Endometrial microvascular endothelial cells (primary cell): ENCODE measurements around the gene CES2. TPM values are rescaled to one million over a fixed set of nuclear protein-coding genes. Genes with fewer than 3 reads are reported as not detected.
"Not testable (repeated sequence)": the region's sequence is repeated elsewhere in the genome, so short reads cannot be mapped to it uniquely, and the experiment has no call there.

Experiments used
- in situ Hi-C: cut with HindIII; loops from 2 replicates; pipeline ENCODE4 v1.10.0; 2017; ENCODE audit warnings: low sequenced_read_pairs, low pct_unique_long_range_greater_than_20kb; ENCODE audit errors: inconsistent ontology term
- total RNA-seq: library from RNA; depleted of rRNA; stranded (reverse); fragments of >200 nt; gene quantifications from one replicate; pipeline ENCODE4 v1.2.3, GENCODE V29; 2015; ENCODE audit errors: inconsistent ontology term

The CES2 gene
- total RNA-seq: 43.9 TPM

GRCh38 chr16:66935314-66936011 is at the start of gene CES2:
TSS of gene CES2 (plus strand) at chr16:66935516. CDS start at chr16:66935636, 120 bp downstream.
- in situ Hi-C loops: no loop called here

DNA sequence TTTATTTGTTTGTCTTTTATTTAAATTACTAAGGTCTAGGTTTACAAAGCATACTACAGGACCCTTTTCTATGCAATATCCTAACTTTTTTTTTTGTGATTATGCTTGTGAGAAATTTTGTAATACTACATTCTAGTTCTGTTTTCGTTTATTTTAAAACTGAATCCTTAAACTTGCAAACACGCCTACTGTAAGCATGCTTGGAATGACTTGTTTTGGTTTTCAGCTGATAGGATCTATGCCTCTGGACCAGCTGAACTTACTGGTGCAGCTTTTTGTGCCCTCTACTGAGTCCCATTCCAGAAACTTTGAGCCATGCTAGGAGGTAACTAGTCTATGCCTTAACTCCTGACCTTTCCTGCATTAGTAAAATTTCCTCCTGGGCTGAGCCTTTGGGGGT is 49.0 kb upstream of the CES2 start:
- in situ Hi-C loops: no loop called here

DNA sequence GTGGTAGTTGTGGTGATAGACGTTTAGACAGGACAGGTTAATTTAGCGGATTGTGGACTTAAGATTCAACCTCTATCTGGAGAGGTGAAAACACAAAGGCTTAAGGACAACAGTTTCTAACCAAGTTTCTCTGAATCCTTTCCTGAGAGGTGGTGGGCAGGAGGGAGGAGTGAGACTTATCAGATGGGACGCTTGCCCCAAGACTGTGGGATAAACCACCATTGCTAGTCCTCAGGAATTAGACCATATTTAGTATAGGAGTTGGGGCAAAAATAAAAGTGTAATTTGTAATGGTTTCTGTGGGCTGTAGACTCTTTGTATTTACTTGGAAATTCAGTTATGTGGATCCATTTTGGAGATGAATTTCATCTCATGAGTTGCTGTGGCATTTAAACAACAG is 48.4 kb upstream of the CES2 start:
- in situ Hi-C loops: no loop called here

DNA sequence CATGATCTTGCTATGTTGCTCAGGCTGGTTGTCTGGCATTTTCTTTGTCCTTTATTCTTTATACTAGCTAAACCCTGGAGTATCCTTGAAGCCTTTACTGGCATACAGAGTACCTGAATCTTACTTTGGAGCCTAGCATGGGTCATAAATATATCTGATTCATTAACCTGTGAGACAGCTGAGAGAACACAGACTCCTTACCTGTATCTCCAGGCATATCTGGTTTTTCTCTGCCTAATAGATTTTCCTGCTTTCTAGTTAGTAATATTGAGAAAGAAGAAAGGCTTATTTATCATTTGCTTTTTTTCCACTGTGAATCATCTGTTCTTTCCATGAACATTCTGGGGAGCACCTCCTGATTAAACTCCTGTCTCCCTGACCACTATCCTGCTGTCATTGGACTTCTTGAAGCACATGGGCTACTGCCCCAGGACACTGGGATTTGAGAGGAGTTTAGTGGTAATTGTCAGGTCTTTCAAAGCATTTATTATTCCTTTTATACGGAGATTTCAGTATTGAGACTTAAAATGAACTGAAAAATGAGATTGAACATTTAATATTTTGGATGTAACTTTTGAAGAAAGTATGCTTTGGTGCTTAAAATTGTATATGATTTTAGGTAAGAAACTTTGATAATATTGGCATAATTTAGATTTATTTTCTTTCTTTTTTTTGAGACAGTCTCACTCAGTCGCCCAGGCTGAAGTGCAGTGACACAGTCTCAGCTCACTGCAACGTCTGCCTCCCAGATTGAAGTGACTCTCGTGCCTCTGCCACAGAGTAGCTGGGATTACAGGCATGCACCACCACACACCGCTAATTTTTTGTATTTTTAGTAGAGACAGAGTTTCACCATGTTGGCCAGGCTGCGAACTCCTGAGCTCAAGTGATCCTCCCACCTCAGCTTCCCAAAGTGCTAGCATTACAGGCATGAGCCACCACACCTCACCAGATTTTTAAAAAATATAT is 46.4 kb upstream of the CES2 start:
- in situ Hi-C loops: no loop called here

GRCh38 chr16:66889622-66890021 is 45.7 kb upstream of the CES2 start:
- in situ Hi-C loops: no loop called here

DNA sequence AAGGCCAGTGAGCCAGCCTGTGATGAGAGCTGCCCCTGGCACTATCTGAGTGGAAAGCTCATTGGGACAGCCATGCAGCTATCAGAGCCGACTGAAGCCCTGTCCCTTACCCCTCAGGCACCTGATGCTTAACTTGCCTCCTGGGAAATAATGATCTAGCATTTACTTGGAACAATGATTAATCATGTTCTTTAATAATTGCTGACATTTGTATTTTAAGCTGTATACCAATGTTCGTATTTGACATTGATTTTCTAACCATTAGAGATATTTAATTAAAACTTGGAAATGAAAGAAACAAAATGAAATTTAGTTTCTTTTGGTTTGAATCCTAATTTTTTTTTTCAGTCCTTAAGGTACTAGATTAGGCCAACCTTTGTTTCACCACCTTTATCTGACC is 44.5 kb upstream of the CES2 start:
- in situ Hi-C loops: no loop called here

DNA sequence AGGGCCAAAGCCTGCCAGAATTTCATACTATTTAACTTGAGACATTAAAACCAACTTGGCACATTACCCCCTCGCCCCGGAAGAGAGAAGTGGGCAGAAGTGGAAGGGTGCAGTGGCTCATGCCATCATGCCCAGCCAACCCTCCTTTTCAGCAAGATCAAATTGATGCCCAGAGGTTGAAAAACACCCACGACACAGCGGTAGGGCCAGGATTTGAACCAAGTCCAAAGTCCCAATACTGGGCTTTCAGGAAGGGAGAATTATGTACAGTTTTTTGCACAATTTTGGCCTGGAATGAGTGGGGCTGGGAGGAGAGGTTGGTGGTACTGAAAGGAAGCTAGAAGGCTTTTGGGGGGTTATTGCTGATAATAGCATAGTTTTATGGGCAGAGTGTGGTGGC is 44.0 kb upstream of the CES2 start:
- in situ Hi-C loops: no loop called here

GRCh38 chr16:66891797-66892196 is 43.5 kb upstream of the CES2 start:
- in situ Hi-C loops: no loop called here

DNA sequence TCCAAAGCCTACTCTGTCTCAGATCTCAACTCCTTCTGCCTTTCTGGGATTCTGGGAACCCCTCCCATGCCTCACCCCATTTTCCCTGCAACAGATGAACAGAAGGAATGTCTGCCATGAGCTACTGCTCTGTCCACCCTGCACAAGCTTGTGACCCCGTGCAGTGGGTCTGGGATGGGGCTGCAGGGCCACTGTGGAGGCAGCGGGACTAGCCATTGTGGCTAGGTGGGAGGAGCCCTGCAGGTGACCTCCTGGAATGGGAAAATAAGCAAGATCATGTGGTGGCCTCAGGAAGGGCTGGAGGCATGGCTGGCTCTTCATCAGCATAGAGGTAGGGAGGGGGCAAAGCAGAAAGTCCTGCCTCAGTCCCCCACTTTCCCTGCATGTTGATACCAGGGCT is 41.3 kb upstream of the CES2 start:
- in situ Hi-C loops: no loop called here

DNA sequence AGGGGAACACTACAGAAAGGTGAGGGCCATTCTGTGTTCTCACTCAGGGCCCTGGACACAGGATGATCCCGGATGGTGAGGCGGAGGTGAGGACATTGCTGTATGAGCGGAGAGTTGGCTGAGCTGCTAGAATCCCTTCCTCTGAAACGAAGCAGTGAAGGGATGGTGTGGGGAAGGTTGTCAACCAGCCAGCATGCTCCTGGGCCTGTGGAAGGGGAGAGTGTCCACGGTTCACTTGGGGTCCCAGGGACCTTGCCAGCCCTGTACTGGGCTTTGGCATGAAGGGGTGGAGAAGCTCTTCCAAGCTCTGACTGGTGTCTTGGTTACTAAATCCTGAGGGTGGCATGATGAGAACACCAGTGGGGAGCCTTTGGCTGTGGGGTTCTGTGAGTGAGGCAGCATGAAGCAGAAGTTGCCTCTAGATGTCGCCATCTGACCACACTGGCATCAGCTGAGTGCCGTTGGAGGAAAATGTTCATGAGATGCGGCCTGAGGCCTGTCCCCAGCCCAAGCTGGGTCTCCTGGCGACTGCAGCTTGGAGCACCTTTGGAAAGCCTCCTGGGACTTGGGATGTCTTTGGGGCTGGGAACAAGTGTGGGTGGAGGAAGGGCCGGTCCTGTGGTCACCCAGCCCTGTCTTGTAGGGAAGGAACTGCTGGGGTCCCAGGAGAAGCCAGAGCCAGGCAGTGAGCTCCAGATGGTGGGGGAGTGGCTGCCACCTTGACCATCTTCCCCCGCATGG is 40.2 kb upstream of the CES2 start:
- in situ Hi-C loops: no loop called here

DNA sequence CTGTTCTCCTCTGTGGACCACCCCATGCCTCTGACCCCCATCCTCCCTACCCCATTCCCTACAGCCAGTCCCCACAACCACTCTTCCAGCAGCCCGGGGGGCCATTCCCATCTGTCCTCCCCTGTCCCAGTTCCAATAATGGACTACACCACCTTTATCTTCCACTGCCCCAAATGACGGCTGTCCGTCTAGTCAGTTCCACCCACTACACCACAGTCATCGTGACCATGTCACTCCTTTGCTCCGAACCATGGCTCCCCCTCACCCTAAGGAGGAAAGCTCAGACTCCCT is 39.7 kb upstream of the CES2 start:
- in situ Hi-C loops: no loop called here

DNA sequence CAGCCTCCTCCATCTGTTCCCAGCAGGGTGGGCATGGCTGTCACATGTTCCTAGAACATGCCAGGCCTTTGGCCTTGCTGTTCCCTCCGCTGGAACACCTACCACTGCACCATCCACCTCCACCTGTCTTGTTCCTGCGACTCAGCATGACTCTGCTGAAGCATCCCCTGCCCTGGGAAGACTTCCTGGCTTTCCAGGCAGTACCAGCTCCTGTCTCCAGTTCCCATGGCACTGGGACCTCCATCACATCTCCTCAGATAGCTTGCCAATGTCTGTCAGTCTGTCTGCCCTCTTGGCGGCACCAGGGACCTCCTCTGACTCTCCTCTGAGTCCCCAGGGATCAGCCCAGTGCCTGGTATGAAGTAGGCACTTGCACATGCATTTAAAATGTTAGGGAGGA is 39.3 kb upstream of the CES2 start:
- in situ Hi-C loops: no loop called here

GRCh38 chr16:66896682-66897081 is 38.6 kb upstream of the CES2 start:
- in situ Hi-C loops: not testable (repeated sequence)

GRCh38 chr16:66898207-66898606 is 37.1 kb upstream of the CES2 start:
- in situ Hi-C loops: no loop called here

DNA sequence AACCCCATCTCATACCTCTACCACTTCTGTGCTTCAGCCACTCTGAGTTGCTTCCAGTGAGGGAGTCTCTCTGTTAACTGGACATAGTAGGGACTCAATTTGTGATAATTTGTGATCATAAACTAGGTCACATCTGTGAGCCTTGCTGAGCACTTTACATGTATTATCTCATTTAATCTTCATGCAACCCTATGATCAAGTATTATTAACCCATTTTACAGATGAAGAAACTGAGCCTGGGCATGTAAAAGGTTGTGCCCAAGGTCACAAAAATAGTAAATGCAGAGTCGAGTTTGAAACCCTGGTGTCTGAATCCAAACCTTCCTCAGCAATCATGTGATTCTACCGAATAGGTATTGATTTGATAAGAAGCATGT is 36.4 kb upstream of the CES2 start:
- in situ Hi-C loops: no loop called here

DNA sequence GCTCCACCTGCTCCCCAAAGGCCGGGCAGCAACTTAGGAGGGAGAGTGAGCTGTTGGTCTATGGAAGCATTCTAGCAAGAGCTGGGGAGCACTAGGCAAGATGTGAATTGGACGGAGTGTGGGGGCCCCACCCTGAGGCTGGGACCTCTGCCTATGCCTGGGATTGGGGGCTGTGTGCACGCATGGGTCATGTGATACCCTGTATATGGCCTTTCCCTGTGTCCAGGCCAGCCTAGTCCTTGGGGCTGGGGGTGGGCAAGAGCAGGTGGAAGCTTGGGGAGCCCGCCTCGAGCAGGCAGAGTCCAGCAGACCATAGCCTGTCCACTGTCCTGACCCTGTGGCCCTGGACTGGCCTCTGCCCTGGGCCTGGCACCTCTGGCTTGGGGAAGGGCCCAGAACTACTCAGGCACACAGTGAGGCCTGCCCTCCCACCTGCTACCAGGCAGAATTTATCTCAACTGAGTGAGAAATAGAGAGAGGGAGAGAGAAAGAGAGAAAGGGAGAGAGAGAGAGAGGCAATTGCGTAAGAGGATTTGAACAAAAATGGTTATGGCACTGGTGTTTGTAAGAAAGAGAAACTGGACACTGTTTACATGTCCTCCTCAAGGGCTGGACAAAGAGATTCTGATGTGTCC is 35.9 kb upstream of the CES2 start:
- in situ Hi-C loops: no loop called here

- in situ Hi-C loops: no loop called here
These were observed 35.2 kb upstream of the CES2 start for GRCh38 chr16:66899945-66900710.

- in situ Hi-C loops: no loop called here
These were observed 34.4 kb upstream of the CES2 start for GRCh38 chr16:66900721-66901441.
